Measurements from ENCODE around the gene SUSD2. TPM values are rescaled to one million over a fixed set of nuclear protein-coding genes. Genes with fewer than 3 reads are reported as not detected.

The SUSD2 gene
- polyA plus RNA-seq, 3 donors from 2014 or later: 0.07 to 0.14 TPM; not detected in 1

- Mint-ChIP-seq H3K9me3 (no peaks in the 10 kb centered on the region), H3K36me3 (peaks cover 0 to 2% (median 0%) of the 10 kb centered on the region in 3 donors), H3K4me3 (peak overlapping the region in 1 of 5 donors; percentile 4), H3K27me3 (ENCODE audit: low read depth in 3 of 3) (peaks cover 0 to 3% (median 0%) of the 10 kb centered on the region in 3 donors), H3K27ac (peak overlapping the region in 5 of 6 donors; percentile 9 to 83 (median 48)), H3K4me1 (peaks cover 43 to 56% of the 10 kb centered on the region in 2 donors)
- DNase-seq: no peak
Measured at GRCh38 chr22:24144778-24145085, 36.6 kb upstream of the SUSD2 start.

GRCh38 chr22:24145446-24146193 is 35.7 kb upstream of the SUSD2 start:
- no peak for DNase-seq
- H3K9me3 Mint-ChIP-seq: no peaks in the 10 kb centered on the region
- H3K27ac Mint-ChIP-seq: peak overlapping the region; percentile 30 to 91 (median 80)
- H3K4me3 Mint-ChIP-seq: peak overlapping the region; percentile 28 to 65 (median 62)
- H3K4me1 Mint-ChIP-seq: peaks cover 41 to 56% of the 10 kb centered on the region in 2 donors
- H3K36me3 Mint-ChIP-seq: no peaks in the 10 kb centered on the region
- peaks cover 0 to 1% (median 0%) of the 10 kb centered on the region in 3 donors for H3K27me3 Mint-ChIP-seq (ENCODE audit: low read depth in 3 of 3)

- H3K4me1 Mint-ChIP-seq: peaks cover 41 to 53% of the 10 kb centered on the region in 2 donors
- peak; percentile 19 to 31 (median 30) for DNase-seq
- H3K9me3 Mint-ChIP-seq: no peaks in the 10 kb centered on the region
- H3K27me3 Mint-ChIP-seq (ENCODE audit: low read depth in 3 of 3): peaks cover 0 to 1% (median 0%) of the 10 kb centered on the region in 3 donors
- peak overlapping the region; percentile 28 to 65 (median 62) for H3K4me3 Mint-ChIP-seq
- H3K36me3 Mint-ChIP-seq: no peaks in the 10 kb centered on the region
- peak overlapping the region; percentile 26 to 91 (median 80) for H3K27ac Mint-ChIP-seq
Measured at GRCh38 chr22:24146194-24146616, 35.1 kb upstream of the SUSD2 start.

- no peak for DNase-seq
- peak overlapping the region in 2 of 6 donors; percentile 22 to 68 for H3K27ac Mint-ChIP-seq
- H3K4me1 Mint-ChIP-seq: peaks cover 39 to 47% of the 10 kb centered on the region in 2 donors
- H3K27me3 Mint-ChIP-seq (ENCODE audit: low read depth in 3 of 3): peaks cover 0 to 1% (median 0%) of the 10 kb centered on the region in 3 donors
- H3K4me3 Mint-ChIP-seq: no peak overlapping the region
- H3K9me3 Mint-ChIP-seq: no peaks in the 10 kb centered on the region
- H3K36me3 Mint-ChIP-seq: no peaks in the 10 kb centered on the region
Measured at GRCh38 chr22:24146791-24147353, 34.4 kb upstream of the SUSD2 start.

- Mint-ChIP-seq H3K4me1 (peaks cover 45 to 54% of the 10 kb centered on the region in 2 donors), H3K4me3 (peak overlapping the region; percentile 14 to 68 (median 55))
Measured at GRCh38 chr22:24147666-24148065, 33.6 kb upstream of the SUSD2 start.

GRCh38 chr22:24148266-24149197 is 32.8 kb upstream of the SUSD2 start:
- no peak for DNase-seq
- H3K4me3 Mint-ChIP-seq: no peak overlapping the region
- no peaks in the 10 kb centered on the region for H3K36me3 Mint-ChIP-seq
- peaks cover 54 to 62% of the 10 kb centered on the region in 2 donors for H3K4me1 Mint-ChIP-seq
- no peaks in the 10 kb centered on the region for H3K9me3 Mint-ChIP-seq
- peak overlapping the region in 2 of 6 donors; percentile 35 to 81 for H3K27ac Mint-ChIP-seq
- H3K27me3 Mint-ChIP-seq (ENCODE audit: low read depth in 3 of 3): peaks cover 0 to 1% (median 0%) of the 10 kb centered on the region in 3 donors

More at GRCh38 chr22:24147666-24148065, 33.6 kb upstream of the SUSD2 start:
- H3K36me3 Mint-ChIP-seq: no peaks in the 10 kb centered on the region
- no peak for DNase-seq
- no peaks in the 10 kb centered on the region for H3K9me3 Mint-ChIP-seq
- peak overlapping the region; percentile 24 to 81 (median 72) for H3K27ac Mint-ChIP-seq
- H3K27me3 Mint-ChIP-seq (ENCODE audit: low read depth in 3 of 3): peaks cover 0 to 1% (median 0%) of the 10 kb centered on the region in 3 donors

GRCh38 chr22:24149198-24149590 is 32.1 kb upstream of the SUSD2 start:
- DNase-seq: no peak
- no peaks in the 10 kb centered on the region for H3K9me3 Mint-ChIP-seq
- no peak overlapping the region for H3K4me3 Mint-ChIP-seq
- H3K4me1 Mint-ChIP-seq: peaks cover 60 to 69% of the 10 kb centered on the region in 2 donors
- peaks cover 0 to 5% (median 0%) of the 10 kb centered on the region in 3 donors for H3K27me3 Mint-ChIP-seq (ENCODE audit: low read depth in 3 of 3)
- peak overlapping the region in 1 of 6 donors; percentile 74 for H3K27ac Mint-ChIP-seq
- no peaks in the 10 kb centered on the region for H3K36me3 Mint-ChIP-seq

- Mint-ChIP-seq H3K27ac (peak overlapping the region; percentile 82 to 95 (median 87)), H3K9me3 (peaks cover 0 to 3% (median 0%) of the 10 kb centered on the region in 6 donors), H3K36me3 (no peaks in the 10 kb centered on the region), H3K27me3 (ENCODE audit: low read depth in 3 of 3) (peaks cover 5 to 14% (median 6%) of the 10 kb centered on the region in 3 donors), H3K4me3 (peak overlapping the region; percentile 62 to 91 (median 79)), H3K4me1 (peaks cover 60 to 61% of the 10 kb centered on the region in 2 donors)
- DNase-seq: peak in 1 of 3 donors; percentile 36
Measured at GRCh38 chr22:24153353-24153752, 27.9 kb upstream of the SUSD2 start.

- H3K4me1 Mint-ChIP-seq: peaks cover 62% of the 10 kb centered on the region in 2 donors
- H3K27ac Mint-ChIP-seq: peak overlapping the region; percentile 82 to 95 (median 87)
- H3K9me3 Mint-ChIP-seq: peaks cover 0 to 3% (median 0%) of the 10 kb centered on the region in 6 donors
- H3K27me3 Mint-ChIP-seq (ENCODE audit: low read depth in 3 of 3): peaks cover 5 to 14% (median 6%) of the 10 kb centered on the region in 3 donors
- no peaks in the 10 kb centered on the region for H3K36me3 Mint-ChIP-seq
- H3K4me3 Mint-ChIP-seq: peak overlapping the region; percentile 62 to 91 (median 79)
- peak; percentile 29 to 38 (median 34) for DNase-seq
Measured at GRCh38 chr22:24153959-24154358, 27.3 kb upstream of the SUSD2 start.

- Mint-ChIP-seq H3K4me1 (peaks cover 67 to 71% of the 10 kb centered on the region in 2 donors), H3K9me3 (peaks cover 0 to 3% (median 0%) of the 10 kb centered on the region in 6 donors), H3K4me3 (peak overlapping the region; percentile 62 to 91 (median 79)), H3K27me3 (ENCODE audit: low read depth in 3 of 3) (peaks cover 5 to 14% (median 6%) of the 10 kb centered on the region in 3 donors), H3K27ac (peak overlapping the region; percentile 84 to 95 (median 90)), H3K36me3 (no peaks in the 10 kb centered on the region)
- DNase-seq: no peak
Measured at GRCh38 chr22:24154826-24155225, 26.5 kb upstream of the SUSD2 start.

- Mint-ChIP-seq H3K4me1 (peaks cover 73 to 78% of the 10 kb centered on the region in 2 donors), H3K36me3 (no peaks in the 10 kb centered on the region), H3K27ac (peak overlapping the region; percentile 84 to 95 (median 90)), H3K27me3 (ENCODE audit: low read depth in 3 of 3) (peaks cover 5 to 14% (median 6%) of the 10 kb centered on the region in 3 donors), H3K4me3 (peak overlapping the region; percentile 79 to 91 (median 89)), H3K9me3 (peaks cover 0 to 3% (median 0%) of the 10 kb centered on the region in 6 donors)
- DNase-seq: peak in 2 of 3 donors; percentile 64 to 65
Measured at GRCh38 chr22:24155627-24156140, 25.6 kb upstream of the SUSD2 start.

GRCh38 chr22:24156141-24156912 is 25.0 kb upstream of the SUSD2 start:
- Mint-ChIP-seq H3K4me3 (peak overlapping the region; percentile 91 to 96 (median 95)), H3K27me3 (ENCODE audit: low read depth in 3 of 3) (peaks cover 5 to 14% (median 8%) of the 10 kb centered on the region in 3 donors), H3K4me1 (peaks cover 79 to 80% of the 10 kb centered on the region in 2 donors), H3K36me3 (no peaks in the 10 kb centered on the region), H3K9me3 (peaks cover 0 to 3% (median 0%) of the 10 kb centered on the region in 6 donors), H3K27ac (peak overlapping the region; percentile 88 to 95 (median 90))
- DNase-seq: peak; percentile 76 to 79 (median 78)
